HepG2 (cell line): ENCODE measurements around the gene CCRL2.
"Not testable (repeated sequence)": the region's sequence is repeated elsewhere in the genome, so short reads cannot be mapped to it uniquely, and the experiment has no call there.

Source experiments
- ARNTL ChIP-seq: sonication (generic); formaldehyde crosslinking; IDR thresholded peaks from 2 replicates; pipeline ENCODE4 v1.4.0; 2020; ENCODE audit warnings: mild to moderate bottlenecking, missing genetic modification reagents
- CEBPB ChIP-seq: IDR thresholded peaks from 2 replicates; pipeline ENCODE4 v1.6.1; 2011; ENCODE audit warnings: low read depth, low read length, improper control_type of control experiment, borderline replicate concordance
- CTCF ChIP-seq: sonication (generic); formaldehyde crosslinking; IDR thresholded peaks from 2 replicates; pipeline ENCODE4 v1.5.0; 2020; ENCODE audit warnings: mild to moderate bottlenecking, missing genetic modification reagents, moderate library complexity
- EEA1 ChIP-seq: sonication (generic); formaldehyde crosslinking; IDR thresholded peaks from 2 replicates; pipeline ENCODE4 v1.5.1; 2020; ENCODE audit warnings: mild to moderate bottlenecking, missing genetic modification reagents, borderline replicate concordance
- EED ChIP-seq: sonication (generic); formaldehyde crosslinking; IDR thresholded peaks from 2 replicates; pipeline ENCODE4 v1.5.0; 2020; ENCODE audit warnings: mild to moderate bottlenecking, missing genetic modification reagents
- EZH2 ChIP-seq: conservative IDR thresholded peaks from 2 replicates; pipeline ENCODE4 v1.6.1; 2012; ENCODE audit warnings: mild to moderate bottlenecking, low read depth, low read length, moderate library complexity
- GPBP1L1 ChIP-seq: sonication (generic); formaldehyde crosslinking; IDR thresholded peaks from 2 replicates; pipeline ENCODE4 v1.5.0; 2020; ENCODE audit warnings: mild to moderate bottlenecking, missing genetic modification reagents
- KAT7 ChIP-seq: IDR thresholded peaks from 2 replicates; pipeline ENCODE4 v1.6.1; 2018; ENCODE audit warnings: borderline replicate concordance, missing compliant biosample characterization
- NKX3-1 ChIP-seq: sonication (generic); formaldehyde crosslinking; IDR thresholded peaks from 2 replicates; pipeline ENCODE4 v1.5.0; 2020; ENCODE audit warnings: missing genetic modification reagents
- RELA ChIP-seq: sonication (generic); formaldehyde crosslinking; IDR thresholded peaks from 2 replicates; pipeline ENCODE4 v1.4.0; 2020; ENCODE audit warnings: missing genetic modification reagents
- RFX5 ChIP-seq: IDR thresholded peaks from 2 replicates; pipeline ENCODE4 v1.6.1; 2011; ENCODE audit warnings: low read depth, low read length, improper control_type of control experiment
- SALL2 ChIP-seq: sonication (generic); formaldehyde crosslinking; IDR thresholded peaks from 2 replicates; pipeline ENCODE4 v1.8.1; 2023; ENCODE audit warnings: mild to moderate bottlenecking, missing genetic modification reagents, inconsistent platforms
- SSRP1 ChIP-seq: IDR thresholded peaks from 2 replicates; pipeline ENCODE4 v1.6.1; 2016; ENCODE audit warnings: control low read depth

- not testable (repeated sequence) for TF ChIP-seq CTCF (CRISPR knock-in tag); ARNTL; RFX5; EEA1 (CRISPR knock-in tag); EZH2; GPBP1L1 (CRISPR knock-in tag); EED (CRISPR knock-in tag); NKX3-1 (CRISPR knock-in tag); KAT7 (CRISPR knock-in tag); SSRP1 (CRISPR knock-in tag); RELA (CRISPR knock-in tag); CEBPB; SALL2 (CRISPR knock-in tag)
These were observed 19.4 kb downstream of the CCRL2 start for GRCh38 chr3:46426476-46426875.
